ENCODE data around the gene ALS2CL.

ALS2CL gene

GRCh38 chr3:46710671-46711295, 17.3 kb upstream of the ALS2CL start:
- no peaks in the 10 kb centered on the region for H3K27me3 ChIP-seq (ENCODE audit: insufficient read depth, low read depth, severe bottlenecking)
- no peak overlapping the region for H3K4me3 ChIP-seq (ENCODE audit: low read depth, low read length)
- H3K36me3 ChIP-seq, result no peaks in the 10 kb centered on the region
- no peak for TF ChIP-seq CTCF (IDR thresholded peaks at IDR 0.05; ENCODE audit: low read depth, low read length)
- no peaks in the 10 kb centered on the region for H3K9me3 ChIP-seq (ENCODE audit: severe bottlenecking)
- H3K27ac ChIP-seq, result peak overlapping the region; percentile 63
- peak; percentile 51 for DNase-seq

- DNase-seq, result no peak
- no peak for TF ChIP-seq CTCF (IDR thresholded peaks at IDR 0.05; ENCODE audit: low read depth, low read length)
Measured at GRCh38 chr3:46710229-46710628, 16.8 kb upstream of the ALS2CL start.

GRCh38 chr3:46709721-46710120, 16.2 kb upstream of the ALS2CL start:
- Histone ChIP-seq H3K4me3 (ENCODE audit: low read depth, low read length) (no peak overlapping the region), H3K9me3 (ENCODE audit: severe bottlenecking) (no peaks in the 10 kb centered on the region), H3K36me3 (no peaks in the 10 kb centered on the region), H3K27me3 (ENCODE audit: insufficient read depth, low read depth, severe bottlenecking) (no peaks in the 10 kb centered on the region), H3K27ac (no peak overlapping the region)
- no peak for DNase-seq
- no peak for TF ChIP-seq CTCF (IDR thresholded peaks at IDR 0.05; ENCODE audit: low read depth, low read length)

More at GRCh38 chr3:46710229-46710628, 16.8 kb upstream of the ALS2CL start:
- Histone ChIP-seq H3K36me3 (no peaks in the 10 kb centered on the region), H3K27ac (peak overlapping the region; percentile 63), H3K4me3 (ENCODE audit: low read depth, low read length) (no peak overlapping the region), H3K27me3 (ENCODE audit: insufficient read depth, low read depth, severe bottlenecking) (no peaks in the 10 kb centered on the region), H3K9me3 (ENCODE audit: severe bottlenecking) (no peaks in the 10 kb centered on the region)

GRCh38 chr3:46709157-46709654, 15.7 kb upstream of the ALS2CL start:
- no peaks in the 10 kb centered on the region for H3K27me3 ChIP-seq (ENCODE audit: insufficient read depth, low read depth, severe bottlenecking)
- no peak overlapping the region for H3K4me3 ChIP-seq (ENCODE audit: low read depth, low read length)
- no peaks in the 10 kb centered on the region for H3K36me3 ChIP-seq
- no peaks in the 10 kb centered on the region for H3K9me3 ChIP-seq (ENCODE audit: severe bottlenecking)
- no peak overlapping the region for H3K27ac ChIP-seq
- no peak for TF ChIP-seq CTCF (IDR thresholded peaks at IDR 0.05; ENCODE audit: low read depth, low read length)
- DNase-seq, result no peak

- Histone ChIP-seq H3K4me3 (ENCODE audit: low read depth, low read length) (no peak overlapping the region), H3K36me3 (no peaks in the 10 kb centered on the region), H3K27ac (no peak overlapping the region), H3K27me3 (ENCODE audit: insufficient read depth, low read depth, severe bottlenecking) (no peaks in the 10 kb centered on the region), H3K9me3 (ENCODE audit: severe bottlenecking) (no peaks in the 10 kb centered on the region)
- no peak for DNase-seq
- TF ChIP-seq CTCF (IDR thresholded peaks at IDR 0.05; ENCODE audit: low read depth, low read length), result no peak
Measured at GRCh38 chr3:46708401-46709156, 15.1 kb upstream of the ALS2CL start.
